Panc1 (cell line): ENCODE data around the gene CDH8. TPM values are rescaled to one million over a fixed set of nuclear protein-coding genes. Genes with fewer than 3 reads are reported as not detected.

Experiments
- ATAC-seq: fragments of 200-7000 bp; cut with Tn5 transposase; 2 replicates; pipeline ENCODE4 v1.9.1; 2020; ENCODE audit warnings: mild to moderate bottlenecking, moderate library complexity
- BruUV-seq: library from RNA; stranded (reverse); fragments of 400-500 nt; replicated peaks from 2 replicates; lab custom pipeline; 2021; lab: Mats Ljungman, UMichigan
- CTCF ChIA-PET: fragments of 300-600 bp; sonication (Branson Sonifier 250); formaldehyde crosslinking; loops from one replicate; lab custom pipeline; 2022; ENCODE audit warnings: antibody characterized with exemption; lab: Charles Lee
- POLR2A ChIA-PET: fragments of 300-600 bp; sonication (Branson Sonifier 250); formaldehyde crosslinking; loops from one replicate; lab custom pipeline; 2022; ENCODE audit warnings: antibody characterized with exemption; lab: Charles Lee
- DNase-seq: peaks from one replicate; pipeline ENCODE4 v3.0.0-alpha.2; 2010; ENCODE audit warnings: low read depth, low spot score
- H3K27ac ChIP-seq: 2 replicates; pipeline ENCODE4 v1.5.1; 2011; ENCODE audit warnings: mild to moderate bottlenecking, low read length, inconsistent platforms
- H3K27me3 ChIP-seq: fragments of 200-500 bp; sonication (Bioruptor generic); 2 replicates; pipeline ENCODE4 v1.6.0; 2014; ENCODE audit warnings: low read length, inconsistent platforms; ENCODE audit not compliant: control insufficient read depth, insufficient read depth
- H3K36me3 ChIP-seq: fragments of 200-500 bp; sonication (Bioruptor generic); 2 replicates; pipeline ENCODE4 v1.5.1; 2014; ENCODE audit warnings: inconsistent platforms, mild to moderate bottlenecking, low read length, moderate library complexity; ENCODE audit not compliant: control insufficient read depth, insufficient read depth
- H3K4me1 ChIP-seq: 2 replicates; pipeline ENCODE4 v1.5.1; 2011; ENCODE audit warnings: inconsistent platforms, mild to moderate bottlenecking, low read length, moderate library complexity; ENCODE audit not compliant: control insufficient read depth, insufficient read depth
- H3K4me3 ChIP-seq, 2 experiments: 2 replicates each; pipeline ENCODE4 v1.5.1; 2011 to 2012; ENCODE audit warnings: low read depth in 2 of 2, low read length in 2 of 2, mild to moderate bottlenecking in 2 of 2, inconsistent platforms in 1 of 2, moderate library complexity in 1 of 2
- H3K9me3 ChIP-seq: fragments of 200-500 bp; sonication (Bioruptor generic); 2 replicates; pipeline ENCODE4 v1.5.1; 2014; ENCODE audit warnings: low read depth, mild to moderate bottlenecking, inconsistent platforms, low read length, moderate library complexity; ENCODE audit not compliant: control insufficient read depth, insufficient read depth
- CTCF ChIP-seq: fragments of 450-650 bp; IDR thresholded peaks from 2 replicates; pipeline ENCODE4 v1.5.1; 2017; ENCODE audit warnings: mild to moderate bottlenecking
- POLR2AphosphoS5 ChIP-seq: IDR thresholded peaks from 2 replicates; pipeline ENCODE4 v1.6.1; 2012; ENCODE audit warnings: mild to moderate bottlenecking, low read depth, low read length, moderate library complexity
- REST ChIP-seq, 2 experiments: IDR thresholded peaks; 2 replicates each; pipeline ENCODE4 v1.6.1; 2011 to 2012; ENCODE audit warnings: low read depth in 2 of 2, control low read depth in 1 of 2, low read length in 1 of 2, mild to moderate bottlenecking in 1 of 2, moderate library complexity in 1 of 2; ENCODE audit not compliant: insufficient read depth in 1 of 2
- SIN3A ChIP-seq: IDR thresholded peaks from 2 replicates; pipeline ENCODE4 v1.6.1; 2012; ENCODE audit warnings: low read depth, mild to moderate bottlenecking, low read length, moderate library complexity, borderline replicate concordance; ENCODE audit not compliant: insufficient read depth
- TCF7L2 ChIP-seq: IDR thresholded peaks from 2 replicates; pipeline ENCODE4 v1.6.1; 2011; ENCODE audit warnings: mild to moderate bottlenecking, low read depth, low read length, inconsistent platforms
- in situ Hi-C: cut with HindIII; loops from 2 replicates; pipeline ENCODE4 v1.10.0; 2016; ENCODE audit warnings: low sequenced_read_pairs, low pct_unique_long_range_greater_than_20kb
- intact Hi-C: fragments of 100-400 bp; cut with micrococcal nuclease; formaldehyde crosslinking; loops from one replicate; pipeline ENCODE4 v1.10.0; 2022; ENCODE audit not compliant: unreplicated experiment
- total RNA-seq: library from RNA; stranded (reverse); gene quantifications from one replicate; pipeline ENCODE4 v1.2.1, GENCODE V29; 2021; ENCODE audit not compliant: unreplicated experiment

The CDH8 gene
- total RNA-seq, 1 experiment from 2014 or later, result 0.21 TPM

GRCh38 chr16:61926766-61927165, 109.5 kb downstream of the CDH8 start:
- CTCF ChIA-PET, result no interaction called here
- no TSS peak for BruUV-seq
- H3K27ac ChIP-seq, result no peak overlapping the region
- H3K9me3 ChIP-seq, result no peaks in the 10 kb centered on the region
- H3K4me3 ChIP-seq, result no peak overlapping the region
- TF ChIP-seq TCF7L2, result no peak
- TF ChIP-seq REST (IDR thresholded peaks at IDR 0.05; ENCODE audit: insufficient read depth in 1 of 2, low read depth in 2 of 2, low read length in 1 of 2), result no peak
- TF ChIP-seq SIN3A, result no peak
- no peak for TF ChIP-seq CTCF
- no peak for TF ChIP-seq POLR2AphosphoS5
- no peaks in the 10 kb centered on the region for H3K27me3 ChIP-seq
- DNase-seq (no peak), ATAC-seq (no peak)
- no peaks in the 10 kb centered on the region for H3K4me1 ChIP-seq
- intact Hi-C loops, result no loop called here
- POLR2A ChIA-PET, result no interaction called here
- in situ Hi-C loops, result no loop called here
- no peaks in the 10 kb centered on the region for H3K36me3 ChIP-seq

- no peak for TF ChIP-seq TCF7L2
- no TSS peak for BruUV-seq
- Histone ChIP-seq H3K36me3 (no peaks in the 10 kb centered on the region), H3K4me3 (no peak overlapping the region), H3K9me3 (no peaks in the 10 kb centered on the region), H3K4me1 (no peaks in the 10 kb centered on the region), H3K27ac (no peak overlapping the region), H3K27me3 (no peaks in the 10 kb centered on the region)
- in situ Hi-C loops, result no loop called here
- ATAC-seq (no peak), DNase-seq (no peak)
- CTCF ChIA-PET, result no interaction called here
- intact Hi-C loops, result no loop called here
- POLR2A ChIA-PET, result no interaction called here
Measured at GRCh38 chr16:61923629-61924028, 112.6 kb downstream of the CDH8 start.

- no peaks in the 10 kb centered on the region for H3K36me3 ChIP-seq
- DNase-seq, result no peak
- in situ Hi-C loops, result no loop called here
- no peaks in the 10 kb centered on the region for H3K4me1 ChIP-seq
- intact Hi-C loops, result no loop called here
- TF ChIP-seq CTCF (no peak), SIN3A (no peak), TCF7L2 (no peak), REST (IDR thresholded peaks at IDR 0.05; ENCODE audit: insufficient read depth in 1 of 2, low read depth in 2 of 2, low read length in 1 of 2) (no peak), POLR2AphosphoS5 (no peak)
- BruUV-seq, result no TSS peak
- ChIA-PET POLR2A (no interaction called here), CTCF (no interaction called here)
- H3K27me3 ChIP-seq, result no peaks in the 10 kb centered on the region
- H3K27ac ChIP-seq, result no peak overlapping the region
- H3K9me3 ChIP-seq, result no peaks in the 10 kb centered on the region
- no peak overlapping the region for H3K4me3 ChIP-seq
- ATAC-seq, result no peak
Measured at GRCh38 chr16:61921373-61921772, 114.9 kb downstream of the CDH8 start.
